ENCODE results near the gene CCR7. TPM values are rescaled to one million over a fixed set of nuclear protein-coding genes. Genes with fewer than 3 reads are reported as not detected.
"Not testable (repeated sequence)": the region's sequence is repeated elsewhere in the genome, so short reads cannot be mapped to it uniquely, and the experiment has no call there.

Gene CCR7
- total RNA-seq, 3 donors from 2014 or later = 77.3 to 109 (median 108) TPM

GRCh38 chr17:40602445-40603443 lies 37.5 kb upstream of the CCR7 start:
- ATAC-seq (peak; percentile 53 to 56), DNase-seq (peak; percentile 62)
- H3K4me3 Mint-ChIP-seq = peak overlapping the region; percentile 69
- no peaks in the 10 kb centered on the region for H3K27me3 Mint-ChIP-seq (ENCODE audit: low read depth)
- no peaks in the 10 kb centered on the region for H3K36me3 Mint-ChIP-seq (ENCODE audit: insufficient read depth)
- H3K9me3 Mint-ChIP-seq = no peaks in the 10 kb centered on the region
- H3K4me1 Mint-ChIP-seq (ENCODE audit: low read depth) = peaks cover 97% of the 10 kb centered on the region

GRCh38 chr17:40600486-40601046 lies 35.3 kb upstream of the CCR7 start:
- DNase-seq (no peak), ATAC-seq (no peak)
- H3K27me3 Mint-ChIP-seq (ENCODE audit: low read depth) = no peaks in the 10 kb centered on the region
- no peaks in the 10 kb centered on the region for H3K36me3 Mint-ChIP-seq (ENCODE audit: insufficient read depth)
- H3K9me3 Mint-ChIP-seq = no peaks in the 10 kb centered on the region
- H3K4me3 Mint-ChIP-seq = peak overlapping the region; percentile 19
- peaks cover 98% of the 10 kb centered on the region for H3K4me1 Mint-ChIP-seq (ENCODE audit: low read depth)

GRCh38 chr17:40599468-40599763 lies 34.1 kb upstream of the CCR7 start:
- DNase-seq (no peak), ATAC-seq (no peak)
- H3K27me3 Mint-ChIP-seq (ENCODE audit: low read depth) = no peaks in the 10 kb centered on the region
- no peaks in the 10 kb centered on the region for H3K36me3 Mint-ChIP-seq (ENCODE audit: insufficient read depth)
- no peaks in the 10 kb centered on the region for H3K9me3 Mint-ChIP-seq
- peaks cover 97% of the 10 kb centered on the region for H3K4me1 Mint-ChIP-seq (ENCODE audit: low read depth)
- peak overlapping the region; percentile 48 for H3K4me3 Mint-ChIP-seq

GRCh38 chr17:40598619-40599467 lies 33.6 kb upstream of the CCR7 start:
- H3K9me3 Mint-ChIP-seq = no peaks in the 10 kb centered on the region
- peaks cover 96% of the 10 kb centered on the region for H3K4me1 Mint-ChIP-seq (ENCODE audit: low read depth)
- no peaks in the 10 kb centered on the region for H3K27me3 Mint-ChIP-seq (ENCODE audit: low read depth)
- H3K4me3 Mint-ChIP-seq = peak overlapping the region; percentile 48
- H3K36me3 Mint-ChIP-seq (ENCODE audit: insufficient read depth) = no peaks in the 10 kb centered on the region
- ATAC-seq = peak; percentile 50
- peak; percentile 68 for DNase-seq

GRCh38 chr17:40598301-40598618 lies 33.0 kb upstream of the CCR7 start:
- no peak for ATAC-seq
- no peaks in the 10 kb centered on the region for H3K9me3 Mint-ChIP-seq

GRCh38 chr17:40597556-40598300 lies 32.5 kb upstream of the CCR7 start:
- no peaks in the 10 kb centered on the region for H3K9me3 Mint-ChIP-seq
- peak overlapping the region; percentile 48 for H3K4me3 Mint-ChIP-seq
- ATAC-seq (no peak), DNase-seq (no peak)
- peaks cover 86% of the 10 kb centered on the region for H3K4me1 Mint-ChIP-seq (ENCODE audit: low read depth)
- no peaks in the 10 kb centered on the region for H3K27me3 Mint-ChIP-seq (ENCODE audit: low read depth)
- no peaks in the 10 kb centered on the region for H3K36me3 Mint-ChIP-seq (ENCODE audit: insufficient read depth)

More at GRCh38 chr17:40598301-40598618, 33.0 kb upstream of the CCR7 start:
- Mint-ChIP-seq H3K36me3 (ENCODE audit: insufficient read depth) (no peaks in the 10 kb centered on the region), H3K4me1 (ENCODE audit: low read depth) (peaks cover 92% of the 10 kb centered on the region), H3K27me3 (ENCODE audit: low read depth) (no peaks in the 10 kb centered on the region), H3K4me3 (peak overlapping the region; percentile 48)
- no peak for DNase-seq

- H3K4me3 Mint-ChIP-seq = no peak overlapping the region
- H3K27me3 Mint-ChIP-seq (ENCODE audit: low read depth) = no peaks in the 10 kb centered on the region
- ATAC-seq (no peak), DNase-seq (no peak)
- no peaks in the 10 kb centered on the region for H3K36me3 Mint-ChIP-seq (ENCODE audit: insufficient read depth)
- peaks cover 81% of the 10 kb centered on the region for H3K4me1 Mint-ChIP-seq (ENCODE audit: low read depth)
- no peaks in the 10 kb centered on the region for H3K9me3 Mint-ChIP-seq
Observed at GRCh38 chr17:40597156-40597555, 31.9 kb upstream of the CCR7 start.

- H3K36me3 Mint-ChIP-seq (ENCODE audit: insufficient read depth) = no peaks in the 10 kb centered on the region
- ATAC-seq = peak; percentile 15 to 29
- H3K9me3 Mint-ChIP-seq = no peaks in the 10 kb centered on the region
- H3K4me1 Mint-ChIP-seq (ENCODE audit: low read depth) = peaks cover 73% of the 10 kb centered on the region
- no peak overlapping the region for H3K4me3 Mint-ChIP-seq
- DNase-seq = no peak
- no peaks in the 10 kb centered on the region for H3K27me3 Mint-ChIP-seq (ENCODE audit: low read depth)
Observed at GRCh38 chr17:40596261-40596919, 31.1 kb upstream of the CCR7 start.

- no peaks in the 10 kb centered on the region for H3K27me3 Mint-ChIP-seq (ENCODE audit: low read depth)
Observed at GRCh38 chr17:40590742-40591141, 25.5 kb upstream of the CCR7 start.

GRCh38 chr17:40588552-40588951 lies 23.3 kb upstream of the CCR7 start:
- peaks cover 8% of the 10 kb centered on the region for H3K36me3 Mint-ChIP-seq (ENCODE audit: insufficient read depth)
- H3K4me3 Mint-ChIP-seq = peak overlapping the region; percentile 17
- no peak for DNase-seq
- H3K27me3 Mint-ChIP-seq (ENCODE audit: low read depth) = no peaks in the 10 kb centered on the region
- ATAC-seq = no peak
- H3K4me1 Mint-ChIP-seq (ENCODE audit: low read depth) = peaks cover 75% of the 10 kb centered on the region
- H3K9me3 Mint-ChIP-seq = peaks cover 20% of the 10 kb centered on the region

More at GRCh38 chr17:40590742-40591141, 25.5 kb upstream of the CCR7 start:
- peaks cover 3% of the 10 kb centered on the region for H3K36me3 Mint-ChIP-seq (ENCODE audit: insufficient read depth)
- H3K4me3 Mint-ChIP-seq = no peak overlapping the region
- H3K9me3 Mint-ChIP-seq = peaks cover 7% of the 10 kb centered on the region
- H3K4me1 Mint-ChIP-seq (ENCODE audit: low read depth) = peaks cover 73% of the 10 kb centered on the region
- ATAC-seq (no peak), DNase-seq (no peak)

- not testable (repeated sequence) for H3K27me3 Mint-ChIP-seq (ENCODE audit: low read depth); H3K4me3 Mint-ChIP-seq; ATAC-seq; H3K36me3 Mint-ChIP-seq (ENCODE audit: insufficient read depth); DNase-seq
- peaks cover 21% of the 10 kb centered on the region for H3K9me3 Mint-ChIP-seq
- H3K4me1 Mint-ChIP-seq (ENCODE audit: low read depth) = peaks cover 95% of the 10 kb centered on the region
Observed at GRCh38 chr17:40586264-40586663, 21.0 kb upstream of the CCR7 start.

- H3K4me1 Mint-ChIP-seq (ENCODE audit: low read depth) = peaks cover 92% of the 10 kb centered on the region
- H3K27me3 Mint-ChIP-seq (ENCODE audit: low read depth); H3K4me3 Mint-ChIP-seq; H3K36me3 Mint-ChIP-seq (ENCODE audit: insufficient read depth); ATAC-seq; DNase-seq: not testable (repeated sequence)
- peaks cover 21% of the 10 kb centered on the region for H3K9me3 Mint-ChIP-seq
Observed at GRCh38 chr17:40584950-40585349, 19.7 kb upstream of the CCR7 start.

- peaks cover 86% of the 10 kb centered on the region for H3K4me1 Mint-ChIP-seq (ENCODE audit: low read depth)
Observed at GRCh38 chr17:40582328-40582901, 17.1 kb upstream of the CCR7 start.

More at GRCh38 chr17:40582328-40582901, 17.1 kb upstream of the CCR7 start:
- no peaks in the 10 kb centered on the region for H3K27me3 Mint-ChIP-seq (ENCODE audit: low read depth)
- H3K9me3 Mint-ChIP-seq = peaks cover 21% of the 10 kb centered on the region
- H3K36me3 Mint-ChIP-seq (ENCODE audit: insufficient read depth) = peaks cover 5% of the 10 kb centered on the region
- DNase-seq = peak; percentile 53
- peak overlapping the region; percentile 14 for H3K4me3 Mint-ChIP-seq
- peak; percentile 52 to 60 for ATAC-seq

Measured in activated T-cell treated with anti-CD3 and anti-CD28 coated beads, Interleukin-2, amount 50 U/mL, for 4 hours (primary cell).